ENCODE results near the gene SLC9A3.
"Not testable (repeated sequence)": the region's sequence is repeated elsewhere in the genome, so short reads cannot be mapped to it uniquely, and the experiment has no call there.

Gene SLC9A3

DNA sequence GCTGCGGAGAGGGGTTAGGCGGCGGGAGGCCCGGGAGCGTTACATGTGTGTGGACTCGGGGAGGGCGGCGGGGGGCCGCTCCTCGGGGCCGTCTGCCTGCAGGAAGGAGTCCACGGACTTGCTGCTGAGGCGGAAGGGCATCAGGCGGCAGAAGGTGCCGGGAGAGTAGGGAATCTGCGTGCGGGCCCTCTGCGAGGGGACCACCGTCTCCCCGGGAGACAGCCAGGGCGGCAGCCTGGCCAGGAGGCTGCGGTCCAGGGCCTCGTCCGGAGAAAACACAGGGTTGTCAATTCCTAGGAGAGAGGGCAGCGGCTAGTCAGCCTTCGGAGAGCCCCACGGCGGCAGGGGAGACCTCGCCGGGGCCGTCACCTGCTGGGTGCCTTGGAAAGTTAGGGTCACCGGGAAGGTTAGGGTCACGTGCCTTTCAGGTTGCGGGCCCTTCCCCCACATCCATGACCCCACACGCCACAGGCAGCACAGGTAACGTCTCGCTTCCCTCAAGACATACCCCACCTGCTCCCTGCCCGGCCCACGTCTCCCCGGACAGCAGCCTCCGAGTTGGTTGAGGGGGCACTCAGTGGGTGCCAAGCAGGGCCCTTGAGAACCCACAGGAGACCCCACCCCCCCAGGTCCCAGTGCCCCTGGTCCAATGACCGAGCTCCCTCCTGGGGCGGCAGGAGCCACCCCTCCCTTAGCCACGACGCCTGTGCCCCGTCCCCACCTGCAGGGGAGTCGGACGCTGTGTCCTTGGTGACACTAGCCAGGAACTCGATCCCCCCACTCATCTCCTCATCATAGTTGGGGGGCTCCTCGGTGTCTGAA lies 49.2 kb downstream of the SLC9A3 start:
- peak; percentile 48 for DNase-seq (ENCODE audit: extremely low read depth, insufficient read length)
- H3K36me3 ChIP-seq (ENCODE audit: control insufficient read depth, insufficient read depth, low read length), result peaks cover 4% of the 10 kb centered on the region
- peak overlapping the region; percentile 80 for H3K4me3 ChIP-seq (replicated peaks; ENCODE audit: low read depth, low read length)
- TF ChIP-seq, protein P1, sequence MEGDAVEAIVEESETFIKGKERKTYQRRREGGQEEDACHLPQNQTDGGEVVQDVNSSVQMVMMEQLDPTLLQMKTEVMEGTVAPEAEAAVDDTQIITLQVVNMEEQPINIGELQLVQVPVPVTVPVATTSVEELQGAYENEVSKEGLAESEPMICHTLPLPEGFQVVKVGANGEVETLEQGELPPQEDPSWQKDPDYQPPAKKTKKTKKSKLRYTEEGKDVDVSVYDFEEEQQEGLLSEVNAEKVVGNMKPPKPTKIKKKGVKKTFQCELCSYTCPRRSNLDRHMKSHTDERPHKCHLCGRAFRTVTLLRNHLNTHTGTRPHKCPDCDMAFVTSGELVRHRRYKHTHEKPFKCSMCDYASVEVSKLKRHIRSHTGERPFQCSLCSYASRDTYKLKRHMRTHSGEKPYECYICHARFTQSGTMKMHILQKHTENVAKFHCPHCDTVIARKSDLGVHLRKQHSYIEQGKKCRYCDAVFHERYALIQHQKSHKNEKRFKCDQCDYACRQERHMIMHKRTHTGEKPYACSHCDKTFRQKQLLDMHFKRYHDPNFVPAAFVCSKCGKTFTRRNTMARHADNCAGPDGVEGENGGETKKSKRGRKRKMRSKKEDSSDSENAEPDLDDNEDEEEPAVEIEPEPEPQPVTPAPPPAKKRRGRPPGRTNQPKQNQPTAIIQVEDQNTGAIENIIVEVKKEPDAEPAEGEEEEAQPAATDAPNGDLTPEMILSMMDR (IDR thresholded peaks at IDR 0.05; ENCODE audit: insufficient read depth, low read length, poor library complexity, severe bottlenecking), result no peak
- H3K27me3 ChIP-seq (replicated peaks; ENCODE audit: control insufficient read depth, insufficient read depth, low read length), result no peaks in the 10 kb centered on the region

- not testable (repeated sequence) for H3K27me3 ChIP-seq (replicated peaks; ENCODE audit: control insufficient read depth, insufficient read depth, low read length); DNase-seq (ENCODE audit: extremely low read depth, insufficient read length); H3K36me3 ChIP-seq (ENCODE audit: control insufficient read depth, insufficient read depth, low read length)
- H3K4me3 ChIP-seq (replicated peaks; ENCODE audit: low read depth, low read length), result peak overlapping the region; percentile 80
Observed at GRCh38 chr5:474232-474839, 49.9 kb downstream of the SLC9A3 start.

- TF ChIP-seq, protein P1 (IDR thresholded peaks at IDR 0.05; ENCODE audit: insufficient read depth, low read length, poor library complexity, severe bottlenecking), result no peak
- no peaks in the 10 kb centered on the region for H3K27me3 ChIP-seq (replicated peaks; ENCODE audit: control insufficient read depth, insufficient read depth, low read length)
- H3K36me3 ChIP-seq (ENCODE audit: control insufficient read depth, insufficient read depth, low read length), result peaks cover 5% of the 10 kb centered on the region
- peak overlapping the region; percentile 80 for H3K4me3 ChIP-seq (replicated peaks; ENCODE audit: low read depth, low read length)
- peak; percentile 63 for DNase-seq (ENCODE audit: extremely low read depth, insufficient read length)
Observed at GRCh38 chr5:473551-474192, 50.6 kb downstream of the SLC9A3 start.

DNA sequence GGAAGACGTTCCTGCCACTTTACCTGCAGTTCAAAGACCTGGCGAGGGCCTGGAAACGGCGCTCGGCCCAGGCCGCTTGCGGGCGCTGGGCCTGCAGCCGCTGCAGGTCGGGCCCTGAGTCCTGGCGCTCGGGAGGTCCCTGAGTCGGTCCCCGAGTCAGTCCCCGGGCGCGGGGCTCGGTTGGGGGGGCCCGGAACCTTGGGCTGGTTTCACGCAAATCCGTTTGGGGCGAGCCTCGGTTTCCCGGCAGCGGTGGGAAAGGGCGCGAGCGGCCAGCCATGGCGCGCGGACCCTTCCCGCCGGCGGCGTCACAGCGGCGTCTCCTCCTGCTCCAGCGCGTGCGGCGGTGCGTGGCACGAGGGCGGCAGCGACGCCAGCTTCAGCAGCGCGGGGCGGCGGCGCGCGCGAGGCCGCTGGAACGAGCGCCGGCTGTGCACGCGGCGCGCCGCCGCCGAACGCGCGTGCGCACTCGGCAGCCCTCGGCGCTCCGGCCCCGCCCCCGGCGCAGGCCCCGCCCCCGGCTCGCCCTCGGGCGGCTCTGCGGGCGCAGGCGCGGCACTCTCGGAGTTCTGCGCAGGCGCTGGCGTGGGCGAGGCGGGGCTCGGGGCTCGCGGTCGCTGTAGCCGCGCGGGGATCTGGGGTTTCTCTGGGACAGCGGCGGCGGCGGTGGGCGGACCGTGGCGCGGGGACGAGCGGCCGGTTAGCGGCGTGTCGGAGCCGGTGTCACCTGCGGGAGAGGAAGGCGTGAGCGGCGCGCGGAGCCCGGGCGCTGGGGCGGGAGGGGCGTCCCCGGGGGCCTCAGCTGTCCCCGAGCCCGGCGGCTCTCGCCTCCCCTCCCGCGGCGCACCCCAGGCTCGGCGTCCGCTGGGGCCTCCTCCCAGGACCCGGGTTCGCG lies 51.3 kb downstream of the SLC9A3 start:
- Histone ChIP-seq H3K27me3 (replicated peaks; ENCODE audit: control insufficient read depth, insufficient read depth, low read length) (no peaks in the 10 kb centered on the region), H3K4me3 (replicated peaks; ENCODE audit: low read depth, low read length) (peak overlapping the region; percentile 80)
- TF ChIP-seq, protein P1 (IDR thresholded peaks at IDR 0.05; ENCODE audit: insufficient read depth, low read length, poor library complexity, severe bottlenecking), result no peak

DNA sequence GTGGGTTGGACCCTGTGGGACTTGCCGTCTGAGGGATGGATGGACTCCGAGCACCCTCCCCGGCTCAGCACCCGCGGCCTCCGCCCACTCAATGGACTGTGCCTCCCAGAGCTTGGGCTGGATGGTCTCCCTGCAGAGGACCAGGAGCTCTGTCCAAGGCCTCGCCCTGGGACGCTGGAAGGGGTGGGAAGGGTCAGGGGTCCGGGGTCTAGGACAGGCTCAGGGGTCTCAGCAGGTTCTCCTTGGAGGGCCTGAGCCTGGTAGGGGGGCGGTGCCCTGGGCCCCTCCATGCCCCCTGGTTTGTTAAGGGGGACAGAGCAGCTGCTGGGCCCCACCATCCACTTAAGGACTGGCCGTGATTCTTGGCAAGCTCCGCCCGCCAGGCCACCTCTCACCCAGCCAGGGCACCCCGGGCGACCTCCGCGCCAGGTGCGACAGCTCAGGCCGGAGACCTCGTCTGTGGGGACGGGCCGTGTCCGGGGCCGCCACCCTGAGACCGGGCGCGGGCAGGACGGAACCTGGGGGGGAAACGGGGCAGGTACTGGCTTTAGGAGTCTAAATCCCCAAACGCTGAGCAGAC lies 52.1 kb downstream of the SLC9A3 start:
- DNase-seq (ENCODE audit: extremely low read depth, insufficient read length), result no peak

More for the DNA sequence above, 51.3 kb downstream of the SLC9A3 start:
- peaks cover 5% of the 10 kb centered on the region for H3K36me3 ChIP-seq (ENCODE audit: control insufficient read depth, insufficient read depth, low read length)
- peak; percentile 89 for DNase-seq (ENCODE audit: extremely low read depth, insufficient read length)

More for the DNA sequence above, 52.1 kb downstream of the SLC9A3 start:
- Histone ChIP-seq H3K4me3 (replicated peaks; ENCODE audit: low read depth, low read length) (peak overlapping the region; percentile 79), H3K27me3 (replicated peaks; ENCODE audit: control insufficient read depth, insufficient read depth, low read length) (no peaks in the 10 kb centered on the region), H3K36me3 (ENCODE audit: control insufficient read depth, insufficient read depth, low read length) (peaks cover 5% of the 10 kb centered on the region)
- TF ChIP-seq, protein P1 (IDR thresholded peaks at IDR 0.05; ENCODE audit: insufficient read depth, low read length, poor library complexity, severe bottlenecking), result no peak

All from GM06990 (cell line).